AG08396 (cell line): ENCODE results near the gene IRX1.

Experiments
- DNase-seq: peaks from one replicate; pipeline ENCODE4 v3.0.0; 2012; ENCODE audit warnings: low spot score, mixed read lengths

The IRX1 gene

DNA sequence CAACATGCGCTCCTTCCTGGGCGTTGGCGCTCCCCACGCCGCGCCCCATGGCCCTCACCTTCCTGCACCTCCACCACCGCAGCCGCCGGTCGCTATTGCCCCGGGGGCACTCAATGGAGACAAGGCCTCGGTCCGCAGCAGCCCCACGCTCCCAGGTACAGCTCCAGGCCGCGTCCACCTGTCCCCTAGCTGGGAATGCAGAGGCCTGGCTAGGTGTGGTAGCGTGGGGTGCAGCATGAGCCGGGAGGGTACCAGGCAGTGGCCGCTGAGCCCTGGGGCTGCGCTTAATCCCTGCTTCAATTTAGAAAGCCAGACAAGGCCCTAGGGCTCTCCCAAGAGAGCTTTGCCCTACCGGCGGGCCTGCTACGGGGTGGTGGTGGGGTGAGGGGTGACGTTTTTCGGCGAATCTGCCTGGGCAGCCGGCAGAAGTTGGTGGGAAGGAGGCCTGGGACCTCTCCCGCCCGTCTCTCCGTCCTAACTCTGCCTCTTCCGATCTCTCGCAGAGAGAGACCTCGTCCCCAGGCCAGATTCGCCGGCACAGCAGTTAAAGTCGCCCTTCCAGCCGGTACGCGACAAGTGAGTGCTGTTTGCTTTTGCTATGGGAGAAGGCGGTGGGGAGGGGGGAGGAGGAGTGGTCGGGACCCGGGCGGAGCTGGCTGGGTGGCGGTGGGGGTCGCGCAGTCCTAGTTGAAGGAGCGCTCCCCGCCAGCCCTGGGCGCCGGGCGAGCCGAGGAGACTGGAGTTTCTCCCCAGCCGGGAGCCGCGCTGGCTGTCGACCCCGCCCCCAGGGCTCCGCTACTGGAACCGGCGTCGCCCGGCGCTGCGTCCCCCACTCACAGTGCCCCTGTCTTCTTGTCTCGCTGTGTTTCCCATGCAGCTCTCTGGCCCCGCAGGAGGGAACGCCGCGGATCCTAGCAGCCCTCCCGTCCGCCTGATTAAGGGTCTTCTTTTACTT, 4.8 kb downstream of the IRX1 start:
- no peak for DNase-seq

- DNase-seq: no peak
Measured at GRCh38 chr5:3601061-3601710, 5.6 kb downstream of the IRX1 start.

- DNase-seq: no peak
Measured at GRCh38 chr5:3601911-3602782, 6.5 kb downstream of the IRX1 start.

DNA sequence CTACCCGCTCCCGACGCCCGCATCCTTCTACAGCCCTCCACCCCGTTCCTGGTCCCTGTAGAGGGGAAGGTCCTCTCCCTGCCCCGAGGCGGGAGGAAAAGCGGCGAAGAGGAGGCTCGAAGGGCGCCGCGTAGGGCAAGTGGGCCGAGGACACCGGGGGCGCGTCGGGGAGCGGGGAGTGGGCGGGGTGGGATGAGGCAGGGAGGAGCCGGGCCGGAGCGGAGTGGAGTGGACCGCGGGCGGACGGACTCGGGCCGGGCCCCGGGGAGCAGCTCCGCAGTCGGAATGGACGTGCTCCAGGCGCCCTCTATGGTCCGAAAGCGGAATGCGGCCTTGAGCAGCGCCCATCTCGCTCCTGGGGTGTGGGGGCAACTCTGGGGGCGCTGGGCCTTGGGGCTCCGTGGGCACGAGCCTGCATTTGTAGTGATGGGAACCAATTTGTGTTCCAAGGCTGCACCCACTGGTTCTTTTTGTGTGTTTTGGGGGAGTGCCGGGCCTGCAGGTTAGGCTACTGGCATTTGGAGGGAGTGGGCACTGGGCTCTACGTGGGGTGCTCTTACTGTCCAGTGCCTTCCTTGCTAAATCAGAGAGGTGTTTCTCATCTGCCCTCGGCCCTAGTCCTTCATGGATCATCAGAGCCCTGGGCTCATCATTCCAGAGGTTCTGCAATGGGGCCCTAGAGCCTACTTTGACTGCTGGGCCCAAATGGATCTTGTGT, 7.3 kb downstream of the IRX1 start:
- peak; percentile 66 for DNase-seq

- no peak for DNase-seq
Measured at GRCh38 chr5:3604501-3604900, 8.9 kb downstream of the IRX1 start.

DNA sequence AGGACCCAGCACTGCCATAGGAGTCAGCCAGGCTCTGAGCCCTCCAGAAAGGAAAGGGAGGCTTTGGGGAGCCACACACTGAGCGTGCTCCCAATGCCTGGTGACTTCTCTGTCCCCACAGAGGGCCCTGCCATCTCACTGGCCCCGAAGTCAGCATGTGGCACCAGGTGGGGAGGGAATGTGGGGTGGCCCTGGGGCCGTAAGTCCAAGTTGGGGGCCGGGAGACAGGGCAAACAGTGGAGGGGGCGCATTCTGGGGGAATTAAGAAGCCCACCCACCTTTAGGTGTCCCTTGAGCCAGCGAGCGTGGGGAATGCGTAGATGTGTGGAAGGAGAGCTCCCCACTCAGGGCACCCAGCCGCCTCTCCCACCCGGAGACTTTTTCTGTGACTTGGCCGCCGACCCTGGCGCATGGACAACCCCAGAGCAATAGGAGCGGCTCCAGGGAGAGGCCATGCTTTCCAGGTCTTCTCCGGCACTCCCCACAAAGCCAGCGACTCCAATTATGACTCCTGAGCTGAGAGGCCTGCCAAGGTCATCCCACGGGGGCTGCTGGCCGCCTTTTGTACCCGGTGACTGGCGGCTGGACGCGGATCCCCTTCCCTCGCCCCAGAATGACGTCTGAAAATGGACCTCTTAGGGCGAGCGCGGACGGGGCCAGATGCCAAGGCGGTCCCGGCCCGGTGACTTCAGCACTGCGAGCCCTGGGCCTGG, 9.8 kb downstream of the IRX1 start:
- DNase-seq: no peak

DNA sequence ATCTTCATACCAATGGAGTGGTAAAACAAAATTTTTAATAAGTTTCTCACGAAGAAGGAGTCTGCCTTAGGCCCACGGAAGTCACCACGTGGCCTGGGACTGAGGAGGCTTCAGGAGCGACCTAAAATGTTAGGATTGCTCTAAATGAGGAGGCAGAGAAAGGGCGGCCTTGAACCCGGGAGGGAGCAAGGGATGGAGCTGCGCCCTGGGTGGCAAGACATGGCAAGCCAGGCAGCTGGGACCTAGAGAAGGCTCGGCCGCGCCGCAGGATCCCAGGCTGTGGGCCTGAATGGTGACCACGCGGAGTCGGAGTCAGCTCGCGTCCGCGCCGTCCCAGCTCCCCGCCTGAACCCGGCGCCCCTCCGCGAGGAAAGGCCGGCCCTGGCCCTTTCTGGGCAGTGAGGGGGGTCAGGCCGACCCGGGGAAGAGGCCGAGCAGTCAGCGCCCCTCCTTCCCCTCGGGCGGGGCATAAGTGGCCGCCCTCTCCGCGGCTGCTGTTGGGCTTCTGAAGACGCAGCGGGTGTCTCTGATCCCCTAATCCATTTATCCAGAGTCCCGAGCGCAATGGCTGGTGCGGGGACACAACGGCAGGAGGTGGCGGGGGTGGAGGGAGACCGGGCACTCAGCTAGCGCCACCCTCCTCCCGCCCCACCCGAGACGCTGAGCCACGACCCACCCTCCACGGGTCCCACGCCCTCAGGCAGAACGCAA, 10.6 kb downstream of the IRX1 start:
- DNase-seq: no peak

- no peak for DNase-seq
Measured at GRCh38 chr5:3607541-3608181, 12.0 kb downstream of the IRX1 start.

DNA sequence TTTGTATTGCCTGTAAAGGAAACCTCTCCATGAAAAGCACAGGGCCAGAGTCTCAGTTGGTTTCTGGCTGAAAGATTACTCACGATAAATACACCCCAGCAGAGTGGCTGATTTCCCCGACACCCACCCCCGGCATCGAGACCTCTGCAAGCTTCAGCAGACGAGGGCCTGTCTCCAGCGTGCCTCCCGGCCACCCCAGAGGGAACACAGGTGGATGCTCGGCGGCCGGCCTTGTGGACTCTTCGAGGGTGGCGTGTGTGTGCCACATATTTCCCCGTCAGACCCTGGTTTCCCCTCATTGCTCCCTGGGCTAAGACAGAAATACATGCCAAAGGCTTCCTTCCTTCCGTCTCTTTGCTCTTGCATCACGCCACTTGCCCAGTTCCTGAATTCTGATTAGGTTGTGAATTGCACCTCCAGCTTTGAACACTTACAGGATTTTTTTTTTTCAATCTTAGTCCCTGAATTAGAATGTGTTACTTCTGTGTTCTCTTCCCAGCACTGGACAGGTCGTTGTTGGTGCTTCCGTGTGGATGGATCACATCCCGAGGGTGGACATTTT, 13.6 kb downstream of the IRX1 start:
- no peak for DNase-seq

DNA sequence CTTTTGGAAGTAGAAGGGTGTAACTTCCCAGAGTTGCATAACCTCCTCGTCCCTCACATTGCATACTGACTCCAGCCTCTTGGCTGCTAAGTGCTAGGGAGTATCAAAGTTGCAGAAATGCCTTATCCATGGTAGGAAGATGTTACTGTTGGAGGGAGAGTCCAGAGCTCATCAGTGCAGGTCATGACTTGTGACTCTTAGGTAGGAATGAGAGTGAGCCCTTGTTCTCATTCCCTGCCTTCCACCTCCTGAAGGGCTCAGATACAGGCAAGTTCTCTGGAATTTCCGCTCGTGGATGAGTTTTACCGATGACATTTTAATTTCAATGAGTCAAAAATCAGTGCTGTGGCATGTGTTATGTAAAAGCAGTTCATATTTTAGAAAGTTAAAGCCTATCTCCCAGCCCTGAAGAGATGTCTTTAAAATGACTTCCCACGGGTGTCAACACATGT, 17.0 kb downstream of the IRX1 start:
- DNase-seq: no peak

- DNase-seq: no peak
Measured at GRCh38 chr5:3613726-3614125, 18.1 kb downstream of the IRX1 start.

DNA sequence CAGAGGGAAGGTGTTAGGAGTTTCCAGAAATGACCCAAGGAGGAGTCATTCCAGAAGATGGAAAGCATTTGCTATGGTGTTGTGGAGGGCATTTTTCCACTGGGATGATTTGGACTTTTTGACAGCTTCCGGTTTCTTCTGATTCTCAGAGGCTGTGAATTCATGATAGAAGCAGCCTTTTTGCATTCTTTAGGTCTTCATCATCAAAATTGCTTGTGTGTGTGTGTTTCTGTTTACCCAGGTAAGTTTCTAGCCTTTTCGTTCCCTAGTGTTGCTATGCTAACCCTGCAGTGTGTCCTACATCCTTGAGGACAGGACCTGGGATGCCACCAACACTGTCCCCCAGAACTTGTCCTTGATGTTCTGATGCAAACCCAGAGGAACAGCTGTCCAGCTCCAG, 19.6 kb downstream of the IRX1 start:
- no peak for DNase-seq

DNA sequence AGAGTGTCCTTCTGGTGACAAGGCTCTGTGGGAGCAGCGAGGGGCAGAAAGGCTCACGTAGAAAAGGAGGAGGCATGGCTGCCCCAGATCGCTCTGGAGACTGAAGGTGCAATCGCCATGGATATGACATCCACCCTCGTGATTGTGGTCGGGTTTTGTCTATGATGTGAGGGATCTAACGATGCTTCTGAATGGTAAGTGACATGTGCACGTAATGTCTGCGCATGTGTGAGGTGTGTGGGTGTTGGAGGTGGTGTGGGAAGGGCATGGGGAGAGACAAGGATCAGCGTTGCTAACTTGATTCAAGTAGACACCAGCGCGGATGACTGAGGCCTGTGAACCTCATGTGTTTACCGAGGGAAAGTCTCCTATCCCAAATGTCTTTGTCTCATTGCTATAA, 20.2 kb downstream of the IRX1 start:
- DNase-seq: no peak

GRCh38 chr5:3619579-3619978, 23.9 kb downstream of the IRX1 start:
- no peak for DNase-seq

- DNase-seq: no peak
Measured at GRCh38 chr5:3622961-3623360, 27.3 kb downstream of the IRX1 start.

DNA sequence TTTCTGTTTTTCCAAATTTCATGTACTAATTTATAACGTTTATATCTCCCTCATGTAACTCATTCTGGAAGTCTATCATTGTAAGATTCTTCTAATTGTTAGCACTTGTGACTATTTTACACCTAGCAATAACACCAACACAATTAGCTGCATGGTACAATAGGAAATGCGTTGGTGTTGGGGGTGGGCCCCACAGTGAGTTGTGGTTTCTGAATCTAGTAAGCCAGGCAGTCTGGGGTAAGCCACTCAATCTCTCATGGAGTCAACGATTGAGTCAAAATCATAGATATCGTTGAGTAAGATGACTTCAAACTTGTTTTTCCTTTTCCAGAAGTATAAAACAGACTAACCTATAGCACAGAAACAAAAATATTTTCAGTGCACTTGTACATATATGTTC, 30.0 kb downstream of the IRX1 start:
- no peak for DNase-seq

- DNase-seq: no peak
Measured at GRCh38 chr5:3634061-3634460, 38.4 kb downstream of the IRX1 start.

DNA sequence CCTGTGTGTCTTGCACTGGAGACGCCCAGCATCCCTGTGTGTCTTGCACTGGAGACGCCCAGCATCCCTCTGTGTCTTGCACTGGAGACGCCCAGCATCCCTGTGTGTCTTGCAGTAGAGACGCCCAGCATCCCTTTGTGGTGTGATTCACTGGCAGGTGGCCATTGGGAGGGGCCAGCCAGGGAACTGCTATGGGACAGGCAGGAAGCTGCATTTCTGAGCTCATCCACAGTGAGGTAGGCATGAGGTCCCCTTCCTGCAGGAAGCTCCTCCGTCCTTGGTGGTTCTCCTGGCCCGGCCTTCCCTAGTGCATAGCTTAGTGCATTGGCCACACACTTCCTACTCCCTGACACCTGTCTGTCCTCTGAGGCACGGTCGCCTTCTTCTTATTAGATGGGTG, 43.5 kb downstream of the IRX1 start:
- DNase-seq: no peak

DNA sequence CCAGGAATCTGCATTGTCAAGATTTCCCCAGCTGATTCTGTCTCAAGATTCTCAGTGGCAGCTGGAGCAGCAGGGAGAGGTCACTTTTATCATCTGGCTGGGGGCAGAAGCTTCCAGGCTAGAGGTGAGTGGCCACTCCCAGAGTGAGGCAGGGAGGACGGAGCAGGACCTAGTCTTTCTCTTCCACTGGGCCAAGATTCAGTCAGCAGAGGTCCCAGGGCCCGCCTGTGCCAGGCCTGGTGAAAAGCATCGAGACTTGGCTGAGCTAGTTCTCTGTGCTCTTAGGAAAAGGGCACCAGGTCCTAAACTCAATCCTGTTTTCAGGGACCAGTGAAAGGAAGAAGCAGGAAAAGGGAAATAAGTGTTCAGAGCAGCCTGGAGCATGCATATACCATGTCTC, 46.6 kb downstream of the IRX1 start:
- no peak for DNase-seq

GRCh38 chr5:3650320-3650719, 54.7 kb downstream of the IRX1 start:
- no peak for DNase-seq
